GM18520 (cell line): ENCODE measurements around the gene CFAP58.

Source experiments
- ATAC-seq: cut with Tn5 transposase; IDR thresholded peaks from one replicate; pipeline ENCODE4 v1.9.1; 2021; ENCODE audit not compliant: unreplicated experiment

The CFAP58 gene

GRCh38 chr10:104472957-104473745 is 119.5 kb downstream of the CFAP58 start:
- ATAC-seq, result no peak

GRCh38 chr10:104478380-104478779 is 124.7 kb downstream of the CFAP58 start:
- no peak for ATAC-seq

- no peak for ATAC-seq
These were observed 126.4 kb downstream of the CFAP58 start for GRCh38 chr10:104479906-104480593.

GRCh38 chr10:104480797-104481196 is 127.2 kb downstream of the CFAP58 start:
- ATAC-seq, result no peak

GRCh38 chr10:104483582-104483981 is 129.9 kb downstream of the CFAP58 start:
- ATAC-seq, result no peak

GRCh38 chr10:104485632-104486031 is 132.0 kb downstream of the CFAP58 start:
- no peak for ATAC-seq

GRCh38 chr10:104486803-104487202 is 133.2 kb downstream of the CFAP58 start:
- ATAC-seq, result no peak

- no peak for ATAC-seq
These were observed 134.3 kb downstream of the CFAP58 start for GRCh38 chr10:104487794-104488438.

- no peak for ATAC-seq
These were observed 134.8 kb downstream of the CFAP58 start for GRCh38 chr10:104488439-104488832.

- ATAC-seq, result no peak
These were observed 138.8 kb downstream of the CFAP58 start for GRCh38 chr10:104492329-104492940.

GRCh38 chr10:104498347-104499081 is 144.9 kb downstream of the CFAP58 start:
- no peak for ATAC-seq

GRCh38 chr10:104501449-104501848 is 147.8 kb downstream of the CFAP58 start:
- no peak for ATAC-seq

GRCh38 chr10:104501864-104502579 is 148.4 kb downstream of the CFAP58 start:
- no peak for ATAC-seq

GRCh38 chr10:104502907-104503306 is 149.3 kb downstream of the CFAP58 start:
- ATAC-seq, result no peak
